Stimulated activated CD4-positive, alpha-beta T cell treated with anti-CD3 and anti-CD28 coated beads, Interleukin-1b, Interleukin-23, amount 100 ng/mL, for 48 hours (primary cell): Measurements from ENCODE around the gene ITPKC.
"Not testable (repeated sequence)": the region's sequence is repeated elsewhere in the genome, so short reads cannot be mapped to it uniquely, and the experiment has no call there.

Experiments
- DNase-seq: peaks from one replicate; pipeline ENCODE4 v3.0.0-alpha.2; 2020

The ITPKC gene

DNA sequence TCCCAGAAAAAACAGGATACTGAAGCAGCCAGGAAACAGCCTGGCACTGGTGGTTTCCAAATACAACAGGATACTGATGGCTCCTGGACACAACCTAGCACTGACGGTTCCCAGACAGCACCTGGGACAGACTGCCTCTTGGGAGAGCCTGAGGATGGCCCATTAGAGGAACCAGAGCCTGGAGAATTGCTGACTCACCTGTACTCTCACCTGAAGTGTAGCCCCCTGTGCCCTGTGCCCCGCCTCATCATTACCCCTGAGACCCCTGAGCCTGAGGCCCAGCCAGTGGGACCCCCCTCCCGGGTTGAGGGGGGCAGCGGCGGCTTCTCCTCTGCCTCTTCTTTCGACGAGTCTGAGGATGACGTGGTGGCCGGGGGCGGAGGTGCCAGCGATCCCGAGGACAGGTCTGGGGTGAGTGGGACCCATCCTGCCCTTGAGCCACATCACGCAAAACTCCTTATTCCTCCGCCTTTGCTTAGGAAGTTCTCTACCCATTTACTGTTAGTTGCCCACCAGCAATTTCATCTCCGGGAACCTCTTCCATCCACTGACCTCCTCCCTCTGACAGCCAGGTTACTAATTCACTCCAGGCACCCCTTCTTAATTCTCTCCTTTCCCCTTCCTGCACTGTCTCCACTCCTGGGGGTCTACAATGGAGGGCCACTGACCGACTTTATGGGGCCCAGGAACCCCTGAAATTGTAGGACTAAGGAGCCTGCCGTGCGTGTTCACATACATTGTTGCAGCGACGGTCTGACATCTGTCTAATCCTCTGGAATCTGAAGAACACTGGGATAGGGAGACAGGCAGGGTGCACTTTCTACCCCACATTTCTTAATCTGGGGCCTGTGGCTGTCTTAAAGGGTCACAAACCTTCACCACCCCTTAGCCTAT is 1.2 kb downstream of the ITPKC start:
- DNase-seq, result no peak

DNA sequence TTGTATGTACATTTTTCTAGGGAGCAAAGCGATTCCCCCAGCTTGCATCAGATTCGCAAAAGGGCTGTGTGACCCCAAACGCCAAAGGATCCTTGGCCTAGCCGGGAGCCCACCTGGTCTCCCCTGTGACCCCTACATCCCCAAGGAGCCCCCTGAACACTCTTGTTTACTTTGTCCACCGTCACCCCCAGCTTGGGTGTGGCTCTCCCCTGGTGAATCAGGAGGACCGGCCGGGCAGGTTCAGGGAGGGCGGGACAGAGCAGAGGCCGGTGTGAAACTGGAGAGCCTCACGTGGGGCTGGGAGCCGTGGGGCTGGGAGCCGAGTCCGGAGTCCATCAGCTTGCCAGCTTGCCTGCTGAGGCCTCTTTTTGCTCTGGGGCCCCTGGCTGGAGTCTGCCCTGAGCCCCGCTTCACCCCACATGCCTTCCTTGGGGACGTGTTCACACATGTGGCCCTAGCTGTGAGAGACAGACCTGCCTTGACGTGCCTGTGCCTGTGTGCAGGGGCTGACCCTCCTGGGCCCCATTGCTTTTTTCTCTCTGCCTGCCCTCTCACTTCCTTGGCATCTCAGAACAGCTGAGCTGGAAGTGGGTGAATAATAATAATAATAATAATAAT is 2.0 kb downstream of the ITPKC start:
- DNase-seq, result no peak

DNA sequence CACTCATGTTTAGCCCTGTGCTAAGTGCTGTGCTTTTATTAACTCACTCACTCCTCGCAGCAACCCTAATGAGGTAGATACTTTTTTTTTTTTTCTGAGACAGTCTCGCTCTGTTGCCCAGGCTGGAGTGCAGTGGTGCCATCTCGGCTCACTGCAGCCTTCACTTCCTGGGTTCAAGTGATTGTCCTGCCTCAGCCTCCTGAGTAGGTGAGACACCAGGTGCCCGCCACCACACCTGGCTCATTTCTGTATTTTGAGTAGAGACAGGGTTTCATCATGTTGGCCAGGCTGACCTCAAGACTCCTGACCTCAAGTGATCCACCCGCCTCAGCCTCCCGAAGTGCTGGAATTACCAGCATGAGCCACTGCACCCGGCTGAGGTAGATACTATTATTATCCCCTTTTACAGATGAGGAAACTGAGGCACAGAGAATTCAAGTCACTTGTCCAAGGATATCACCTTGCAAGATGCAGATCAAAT is 2.5 kb downstream of the ITPKC start:
- no peak for DNase-seq

DNA sequence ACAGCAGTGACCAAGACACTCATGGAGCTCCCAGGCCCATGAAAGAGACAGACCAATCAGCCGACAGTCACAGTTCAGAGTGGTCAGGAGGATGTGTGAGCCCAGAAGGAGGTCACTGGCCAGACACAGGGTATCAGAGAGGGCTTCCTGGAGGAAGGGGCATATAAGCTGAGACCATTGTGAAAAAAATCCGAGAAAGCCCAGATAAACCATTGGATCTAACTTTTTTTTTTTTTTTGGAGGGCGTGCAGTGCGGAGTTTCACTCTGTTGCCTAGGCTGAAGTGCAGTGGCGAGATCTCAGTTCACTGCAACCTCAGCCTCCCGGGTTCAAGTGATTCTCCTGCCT is 4.2 kb downstream of the ITPKC start:
- no peak for DNase-seq

DNA sequence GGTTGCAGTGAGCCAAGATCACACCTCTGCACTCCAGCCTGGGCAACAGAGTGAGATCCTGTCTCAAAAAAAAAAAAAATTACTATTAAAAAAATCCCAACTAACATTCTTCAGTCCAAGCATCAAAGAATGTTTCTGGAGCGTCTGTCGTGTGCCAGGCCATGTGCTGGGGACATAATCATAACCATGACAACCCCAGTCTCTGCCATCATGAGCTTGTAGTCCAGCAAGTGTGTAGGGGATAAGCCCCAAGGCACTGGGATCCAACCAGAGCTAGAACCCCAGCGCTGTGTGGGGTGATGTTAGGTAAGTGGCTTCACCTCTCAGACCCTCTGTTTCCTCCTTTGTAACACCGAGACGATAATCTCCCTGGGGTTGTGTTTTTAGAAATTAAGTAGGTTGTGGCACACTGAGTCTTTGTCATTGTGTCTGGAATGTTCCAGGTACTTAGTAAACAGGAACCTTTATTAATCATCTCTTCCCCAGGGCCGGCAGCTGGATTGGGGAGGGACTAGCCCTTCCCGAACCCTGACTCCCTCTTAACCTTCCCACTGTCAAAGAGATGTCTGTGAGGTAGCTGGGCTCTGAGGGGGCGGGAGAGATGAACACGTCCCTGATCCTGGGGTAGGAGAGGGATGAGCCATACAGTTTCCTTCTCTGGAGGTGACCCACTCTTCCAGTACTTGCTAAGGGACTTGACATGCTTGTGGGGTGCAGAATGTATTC is 5.2 kb downstream of the ITPKC start:
- no peak for DNase-seq

DNA sequence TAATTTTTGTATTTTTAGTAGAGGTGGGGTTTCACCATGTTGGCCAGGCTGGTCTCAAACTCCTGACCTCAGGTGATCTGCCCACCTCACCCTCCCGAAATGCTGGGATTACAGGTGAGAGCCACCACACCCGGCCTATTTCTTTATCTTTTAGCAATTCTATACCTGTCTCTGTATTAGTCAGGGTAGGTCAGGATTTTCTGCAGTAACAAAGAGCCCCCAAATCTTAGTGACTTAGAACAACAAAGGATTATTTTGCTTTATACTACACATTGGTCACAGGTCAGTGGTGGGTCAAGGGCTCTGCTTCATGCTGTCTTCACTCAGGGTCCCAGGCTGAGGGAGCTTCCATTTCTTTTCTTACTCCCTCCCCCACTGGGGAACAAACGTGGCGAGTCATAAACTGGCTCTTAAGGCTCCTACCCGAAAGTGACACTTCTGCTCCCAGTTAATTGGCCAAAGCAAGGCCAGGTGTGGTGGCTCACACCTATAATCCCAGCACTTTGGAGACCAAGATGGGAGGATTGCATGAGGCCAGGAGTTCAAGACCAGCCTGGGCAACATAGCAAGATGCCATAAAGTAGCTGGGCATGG is 6.8 kb downstream of the ITPKC start:
- DNase-seq, result no peak

DNA sequence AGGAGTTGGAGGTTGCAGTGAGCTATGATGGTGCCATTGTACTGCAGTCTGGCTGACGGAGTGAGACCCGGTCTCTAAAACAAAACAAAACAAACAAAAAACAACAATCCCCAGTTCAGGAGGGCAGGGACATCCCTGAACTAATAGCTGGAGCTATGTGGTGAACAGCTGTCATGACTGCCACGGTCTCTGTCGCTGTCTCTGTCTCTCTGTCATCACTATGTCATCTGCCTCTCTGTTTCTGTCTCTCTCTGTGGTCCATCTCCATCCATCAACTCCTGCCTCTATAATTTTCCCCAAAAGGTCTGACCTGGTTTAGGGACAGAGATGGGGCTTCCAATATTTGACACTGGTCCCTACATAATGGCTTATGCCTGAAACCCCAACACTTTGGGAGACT is 7.4 kb downstream of the ITPKC start:
- DNase-seq, result peak; percentile 28

DNA sequence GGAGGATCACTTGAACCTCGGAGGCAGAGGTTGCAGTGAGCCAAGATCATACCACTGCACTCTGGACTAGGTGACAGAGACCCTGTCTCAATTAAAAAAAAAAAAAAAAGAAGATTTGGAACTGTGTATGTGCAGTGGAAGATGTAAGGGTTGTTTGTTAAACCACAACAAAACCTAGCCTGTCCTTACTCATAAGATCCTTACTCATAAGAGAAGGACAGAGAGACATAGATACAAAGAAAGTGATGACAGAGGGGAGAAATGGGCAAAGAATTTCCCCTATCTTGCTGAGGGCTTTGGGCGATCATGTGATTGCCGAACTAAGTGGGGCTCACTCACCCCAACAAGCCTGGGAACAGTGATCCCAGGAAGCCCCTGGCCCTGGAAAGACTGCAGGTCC is 7.9 kb downstream of the ITPKC start:
- DNase-seq, result no peak

DNA sequence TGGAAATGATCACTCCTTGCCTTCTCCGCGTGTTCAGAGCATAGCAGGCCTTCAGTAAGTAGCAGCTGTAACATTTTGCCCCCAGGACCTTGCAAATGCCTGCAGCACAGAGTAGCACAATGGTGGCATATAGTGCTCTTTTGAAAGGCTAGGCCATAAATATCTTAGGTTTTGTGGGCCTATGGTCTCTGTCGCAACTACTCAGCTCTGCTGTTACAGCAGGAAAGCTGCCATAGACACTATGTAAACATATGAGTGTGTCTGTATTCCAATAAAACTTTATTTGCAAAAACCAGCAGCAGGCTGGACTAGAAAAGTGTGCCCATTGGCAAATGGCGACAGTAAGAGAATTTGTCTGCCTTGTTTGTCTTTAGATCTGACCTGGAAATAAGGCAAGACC is 9.4 kb downstream of the ITPKC start:
- DNase-seq, result no peak

DNA sequence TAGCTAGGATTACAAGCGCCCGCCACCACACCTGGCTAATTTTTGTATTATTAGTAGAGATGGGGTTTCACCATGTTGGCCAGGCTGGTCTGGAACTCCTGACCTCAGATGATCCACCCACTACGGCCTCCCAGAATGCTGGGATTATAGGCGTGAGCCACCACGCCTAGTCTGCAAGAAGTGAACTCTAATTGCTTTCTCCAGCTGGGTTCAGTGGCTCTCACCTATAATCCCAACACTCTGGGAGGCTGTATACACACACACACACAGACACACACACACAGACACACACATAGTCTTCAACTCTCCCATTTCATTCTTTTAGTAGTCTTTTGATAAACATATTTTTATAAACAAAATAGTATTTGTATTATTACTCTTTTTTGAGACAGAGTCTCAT is 13.2 kb downstream of the ITPKC start:
- DNase-seq, result not testable (repeated sequence)

DNA sequence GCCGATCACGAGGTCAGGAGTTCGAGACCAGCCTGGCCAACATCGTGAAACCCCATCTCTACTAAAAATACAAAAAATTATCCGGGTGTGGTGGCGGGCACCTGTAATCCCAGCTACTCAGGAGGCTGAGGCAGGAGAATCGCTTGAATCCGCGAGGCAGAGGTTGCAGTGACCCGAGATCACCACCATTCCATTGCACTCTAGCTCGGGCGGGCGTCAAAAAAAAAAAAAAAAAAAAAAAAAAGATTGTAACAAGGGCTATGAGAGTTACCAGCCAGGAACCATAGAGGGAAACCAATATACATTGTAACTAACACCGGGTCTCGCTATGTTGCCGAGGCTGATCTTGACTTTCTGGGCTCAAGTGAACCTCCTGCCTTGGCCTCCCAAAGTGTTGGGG is 15.4 kb downstream of the ITPKC start:
- DNase-seq, result not testable (repeated sequence)

DNA sequence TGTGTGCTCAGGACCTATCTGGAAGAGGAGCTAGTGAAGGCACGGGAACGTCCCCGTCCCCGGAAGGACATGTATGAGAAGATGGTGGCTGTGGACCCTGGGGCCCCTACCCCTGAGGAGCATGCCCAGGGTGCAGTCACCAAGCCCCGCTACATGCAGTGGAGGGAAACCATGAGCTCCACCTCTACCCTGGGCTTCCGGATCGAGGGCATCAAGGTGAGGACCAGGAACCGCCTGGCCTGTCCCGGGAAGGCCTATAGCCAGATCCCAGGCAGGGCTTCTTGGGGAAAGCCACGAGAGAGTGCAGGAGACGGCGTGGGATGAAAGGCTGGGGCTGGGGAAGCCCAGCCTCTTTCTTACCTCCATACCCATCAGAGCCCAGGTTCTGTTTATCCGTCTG is 16.2 kb downstream of the ITPKC start:
- DNase-seq, result no peak

DNA sequence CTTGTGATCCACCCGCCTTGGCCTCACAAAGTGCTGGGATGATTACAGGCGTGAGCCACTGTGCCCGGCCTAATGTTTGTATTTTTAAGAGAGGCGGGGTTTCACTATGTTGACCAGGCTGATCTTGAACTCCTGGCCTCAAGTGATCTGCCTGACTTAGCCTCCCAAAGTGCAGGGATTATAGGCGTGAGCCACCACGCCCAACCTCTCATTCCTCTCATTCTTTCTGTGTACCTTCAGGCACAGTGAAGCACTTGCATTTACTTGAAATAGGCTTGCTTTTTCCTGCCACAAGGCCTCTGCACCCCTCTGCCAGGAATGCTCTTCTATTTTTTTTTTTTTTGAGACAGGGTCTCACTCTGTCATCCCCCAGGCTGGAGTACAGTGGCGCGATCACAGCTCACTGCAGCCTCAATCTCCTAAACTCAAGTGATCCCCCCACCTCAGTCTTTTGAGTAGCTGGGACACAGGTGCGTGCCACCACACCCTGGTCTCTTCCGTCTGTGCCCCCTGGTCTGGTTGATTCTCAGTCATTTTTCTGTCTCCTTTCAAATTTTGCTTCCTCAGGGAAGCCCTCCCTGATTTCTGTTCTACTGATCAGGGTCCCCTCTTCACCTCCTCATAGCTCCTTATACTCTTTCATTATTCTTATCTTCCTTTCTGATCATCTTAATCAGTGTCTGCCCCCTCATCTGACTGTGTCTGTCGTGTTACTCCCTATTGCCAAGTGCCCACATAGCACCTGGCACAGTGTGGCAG is 18.3 kb downstream of the ITPKC start:
- no peak for DNase-seq

DNA sequence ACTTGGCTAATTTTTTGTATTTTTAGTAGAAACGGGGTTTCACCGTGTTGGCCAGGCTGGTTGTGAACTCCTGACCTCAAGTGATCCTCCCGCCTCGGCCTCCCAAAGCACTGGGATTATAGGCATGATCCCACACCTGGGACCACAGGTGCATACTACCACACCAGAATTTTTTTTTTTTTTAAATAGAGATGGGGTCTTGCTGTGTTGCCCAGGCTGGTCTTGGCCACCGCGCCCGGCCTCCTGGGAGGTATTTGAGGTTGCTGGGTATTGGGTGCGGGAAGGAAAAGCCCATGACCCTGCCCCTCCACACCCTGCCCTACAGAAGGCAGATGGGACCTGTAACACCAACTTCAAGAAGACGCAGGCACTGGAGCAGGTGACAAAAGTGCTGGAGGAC is 19.7 kb downstream of the ITPKC start:
- no peak for DNase-seq

DNA sequence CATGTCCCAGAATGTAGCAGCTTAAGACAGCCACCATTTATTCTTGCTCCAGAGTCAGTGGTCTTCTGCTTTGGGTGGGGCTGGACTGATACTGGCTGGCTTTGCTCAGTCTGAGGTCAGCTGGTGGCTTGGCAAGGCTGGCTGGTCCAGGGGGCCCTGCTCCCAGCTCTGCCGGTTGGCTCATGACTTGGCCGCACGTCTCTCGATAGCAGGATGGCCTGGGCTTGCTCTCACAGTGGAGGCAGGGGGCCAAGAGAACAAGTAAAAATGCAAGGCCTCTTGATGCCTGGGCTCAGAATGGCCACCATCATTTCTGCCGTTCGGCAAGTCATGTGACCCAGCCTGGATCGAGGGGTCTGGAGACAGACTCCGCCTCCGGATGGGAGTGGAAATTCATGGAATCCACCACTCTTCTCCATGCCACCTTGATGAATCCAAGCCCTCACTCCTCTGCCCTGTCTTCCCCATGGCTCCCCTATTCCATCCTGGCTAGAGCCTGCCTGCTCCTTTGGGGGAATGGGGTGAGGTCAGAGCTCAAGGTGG is 20.3 kb downstream of the ITPKC start:
- DNase-seq, result no peak

DNA sequence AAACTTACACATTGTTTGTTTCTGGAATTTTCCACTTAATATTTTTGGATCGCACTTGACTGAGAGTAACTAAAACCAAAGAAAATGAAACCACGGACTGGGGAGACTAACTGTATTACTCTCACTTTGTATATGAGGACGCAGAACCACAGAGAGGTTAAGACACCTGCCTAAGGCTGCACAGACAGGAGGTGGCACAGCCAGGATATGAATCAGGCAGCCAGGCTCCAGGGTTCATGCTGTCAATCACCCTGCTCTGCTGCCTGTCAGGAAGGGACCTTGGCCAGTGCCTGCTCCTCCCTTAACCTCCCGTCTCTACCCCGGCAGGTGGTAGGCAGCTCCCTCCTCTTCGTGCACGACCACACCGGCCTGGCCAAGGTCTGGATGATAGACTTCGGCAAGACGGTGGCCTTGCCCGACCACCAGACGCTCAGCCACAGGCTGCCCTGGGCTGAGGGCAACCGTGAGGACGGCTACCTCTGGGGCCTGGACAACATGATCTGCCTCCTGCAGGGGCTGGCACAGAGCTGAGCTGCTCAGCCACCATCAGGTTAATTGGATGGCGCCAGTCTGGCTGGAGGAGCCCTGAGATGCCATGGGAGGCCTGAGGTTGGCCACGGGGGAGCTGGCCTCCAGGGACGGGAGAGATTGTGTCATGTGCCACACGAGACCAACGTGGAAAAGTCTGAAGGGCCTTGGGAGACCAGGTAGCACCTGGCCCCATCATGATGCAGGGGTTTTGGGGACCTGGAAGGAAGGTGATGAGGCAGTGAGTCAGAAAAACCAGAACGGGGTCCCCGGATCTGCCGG is 22.3 kb downstream of the ITPKC start:
- DNase-seq, result no peak

DNA sequence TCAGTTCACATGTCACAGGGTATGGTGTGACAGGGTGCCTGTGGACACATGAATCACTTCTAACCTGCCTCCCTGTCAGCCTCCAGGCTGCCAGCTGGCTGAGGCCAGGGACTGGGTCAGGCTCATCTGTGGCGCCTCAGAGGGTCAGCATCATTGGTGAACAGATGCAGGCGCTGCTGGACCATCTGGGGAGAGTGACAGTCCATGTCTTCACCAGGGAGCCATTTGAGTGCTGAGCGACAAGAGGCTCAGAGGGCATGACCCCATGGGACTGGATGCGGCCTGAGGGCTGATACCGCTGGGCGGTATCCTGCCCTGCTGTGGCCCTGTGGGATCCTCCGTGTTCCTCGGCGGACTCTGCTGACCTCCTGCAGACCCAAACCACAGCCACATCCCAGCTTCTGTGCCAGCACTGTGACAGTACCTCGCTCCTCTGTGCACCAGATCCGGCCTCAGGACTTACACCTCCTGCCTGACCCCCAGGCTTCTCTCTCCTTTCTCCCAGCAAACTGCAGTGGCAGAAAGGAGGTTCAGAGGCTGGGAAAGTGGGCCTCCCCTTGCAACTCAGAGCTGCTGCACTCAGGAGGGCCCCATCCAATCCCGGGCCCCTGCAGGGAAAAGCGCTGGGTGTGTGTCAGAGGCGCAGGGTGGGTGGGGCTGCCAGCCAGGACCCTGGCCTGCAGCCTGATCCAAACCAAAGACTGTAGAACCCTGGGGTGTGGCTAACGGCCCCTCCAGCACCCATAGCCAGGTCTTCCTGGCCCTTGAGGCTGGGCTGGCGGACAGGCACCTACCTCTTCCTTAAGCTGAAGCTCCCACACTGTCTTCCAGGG is 23.2 kb downstream of the ITPKC start:
- no peak for DNase-seq

DNA sequence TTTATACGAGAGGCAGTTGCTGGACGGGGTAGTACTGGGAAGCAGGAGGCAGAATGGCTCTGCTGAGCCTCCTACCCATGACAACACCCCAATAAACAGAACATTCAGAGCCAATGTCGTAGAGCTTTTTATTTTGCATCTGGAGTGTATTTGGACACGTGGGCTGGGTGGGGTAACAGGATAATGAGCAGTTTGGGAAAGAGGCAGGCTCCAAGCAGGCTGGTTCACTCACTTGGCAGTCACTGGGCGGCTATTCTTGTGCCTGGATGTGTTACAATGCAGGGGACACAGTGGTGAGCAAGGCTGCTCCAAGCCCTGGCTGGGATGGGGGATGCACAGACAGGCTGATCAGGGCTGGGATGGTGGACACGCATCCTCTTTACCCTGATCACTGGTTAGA is 23.8 kb downstream of the ITPKC start:
- no peak for DNase-seq

DNA sequence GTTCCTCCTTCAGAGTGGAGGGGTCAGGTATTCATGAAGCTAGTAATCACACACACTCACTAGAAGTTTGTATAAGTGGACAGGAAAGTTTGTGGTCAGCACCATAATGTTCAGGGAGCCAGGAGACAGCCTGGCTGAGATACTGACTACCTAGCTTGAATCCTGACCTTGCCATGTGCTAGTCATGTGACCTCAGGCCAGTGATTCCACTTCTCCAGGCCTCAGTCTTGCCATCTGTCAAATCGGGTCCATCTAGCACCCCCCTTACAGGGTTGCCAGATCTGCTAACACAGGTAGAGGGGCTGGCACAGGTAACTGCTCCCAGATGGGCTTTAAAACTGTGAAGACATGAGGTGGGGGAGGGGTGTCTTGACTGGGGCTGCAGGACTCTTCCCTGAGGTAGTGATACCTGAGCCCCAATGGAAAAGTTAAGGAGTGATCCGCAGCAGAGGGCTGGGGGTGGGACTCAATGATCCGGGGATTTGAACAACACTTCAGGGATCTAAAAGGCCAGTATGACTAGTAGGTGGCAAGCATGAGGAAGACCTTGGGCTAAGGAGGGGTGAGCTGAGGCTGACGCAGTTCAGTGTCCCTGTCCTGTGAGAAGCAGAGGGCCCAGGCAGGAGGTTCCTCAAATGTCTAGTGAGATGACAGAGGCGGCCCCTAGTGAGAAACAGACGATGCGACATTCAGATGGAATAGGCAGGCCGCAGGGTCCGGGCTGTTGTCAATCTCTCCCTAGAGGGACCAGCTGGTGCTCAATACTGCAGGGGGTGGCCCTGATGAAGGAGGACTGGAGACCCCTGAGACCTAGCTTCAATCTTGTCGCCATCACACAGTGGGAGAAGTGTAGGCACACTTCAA is 24.8 kb downstream of the ITPKC start:
- no peak for DNase-seq

DNA sequence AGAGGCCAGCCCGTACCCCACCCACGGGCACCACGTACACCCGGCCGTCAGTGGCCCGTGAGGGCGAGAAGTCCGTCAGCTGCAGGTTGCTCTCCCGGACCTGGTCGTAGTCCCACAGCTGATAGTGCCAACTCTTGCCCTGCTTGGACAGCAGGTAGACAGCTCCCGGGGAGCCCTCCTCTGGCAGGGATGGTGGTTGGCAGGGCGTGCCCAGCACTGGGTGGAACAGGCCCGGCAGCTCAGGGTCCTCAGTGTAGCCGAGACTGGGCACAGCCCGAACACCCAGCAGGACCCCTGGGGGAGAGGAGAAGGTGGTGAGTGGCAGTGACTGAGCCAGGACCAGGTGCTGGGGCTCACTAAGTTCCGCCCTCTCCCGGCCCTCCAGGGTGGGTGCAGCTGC is 25.6 kb downstream of the ITPKC start:
- no peak for DNase-seq
